DND-41 (cell line): Measurements from ENCODE around the gene CDCA8.

Experiments used
- ATAC-seq: fragments of 200-7000 bp; cut with Tn5 transposase; 3 replicates; pipeline ENCODE4 v1.9.1; 2021; ENCODE audit warnings: low read depth; ENCODE audit not compliant: insufficient read depth
- DNase-seq: peaks from one replicate; pipeline ENCODE4 v3.0.0-alpha.2; 2020
- H2AFZ ChIP-seq: 2 replicates; pipeline ENCODE4 v1.6.0; 2012; ENCODE audit warnings: low read depth, low read length
- H3K27ac ChIP-seq: 2 replicates; pipeline ENCODE4 v1.5.1; 2012; ENCODE audit warnings: low read length, inconsistent platforms
- H3K27me3 ChIP-seq: fragments of 200-600 bp; sonication (generic); 2 replicates; pipeline ENCODE4 v1.6.0; 2012; ENCODE audit warnings: low read length, mild to moderate bottlenecking, inconsistent platforms; ENCODE audit not compliant: insufficient read depth, poor library complexity
- H3K36me3 ChIP-seq: 2 replicates; pipeline ENCODE4 v1.5.1; 2012; ENCODE audit warnings: low read length, inconsistent platforms; ENCODE audit not compliant: insufficient read depth
- H3K4me1 ChIP-seq: 2 replicates; pipeline ENCODE4 v1.5.1; 2012; ENCODE audit warnings: mild to moderate bottlenecking, low read length; ENCODE audit not compliant: insufficient read depth
- H3K4me2 ChIP-seq: 2 replicates; pipeline ENCODE4 v1.6.0; 2012; ENCODE audit warnings: mild to moderate bottlenecking, moderate library complexity, low read length, inconsistent platforms; ENCODE audit not compliant: insufficient read depth
- H3K4me3 ChIP-seq, 2 experiments: fragments of 200-600 bp in 1 of 2; shearing (Covaris generic) in 1 of 2; 2 replicates each; pipeline ENCODE4 v1.5.1; 2012 to 2016; ENCODE audit warnings: inconsistent platforms in 2 of 2, low read length in 2 of 2, mild to moderate bottlenecking in 2 of 2, low read depth in 1 of 2, moderate library complexity in 1 of 2
- H3K79me2 ChIP-seq: 2 replicates; pipeline ENCODE4 v1.6.0; 2012; ENCODE audit warnings: low read length, inconsistent platforms; ENCODE audit not compliant: insufficient read depth
- H3K9ac ChIP-seq: 2 replicates; pipeline ENCODE4 v1.6.0; 2012; ENCODE audit warnings: low read depth, mild to moderate bottlenecking, inconsistent platforms, low read length, moderate library complexity
- H3K9me3 ChIP-seq: 2 replicates; pipeline ENCODE4 v1.5.1; 2012; ENCODE audit warnings: low read length, moderate library complexity, mild to moderate bottlenecking, inconsistent platforms; ENCODE audit not compliant: insufficient read depth, severe bottlenecking
- H4K20me1 ChIP-seq: 2 replicates; pipeline ENCODE4 v1.6.0; 2012; ENCODE audit warnings: low read length; ENCODE audit not compliant: insufficient read depth
- EZH2 ChIP-seq: IDR thresholded peaks from 3 replicates; pipeline ENCODE4 v1.6.1; 2012; ENCODE audit warnings: borderline replicate concordance, low read depth, mild to moderate bottlenecking, moderate library complexity, low read length, inconsistent platforms; ENCODE audit not compliant: severe bottlenecking
- TF ChIP-seq, protein P1 (sequence below): IDR thresholded peaks from 2 replicates; pipeline ENCODE4 v1.5.1; 2012; ENCODE audit warnings: borderline replicate concordance, low read length, moderate library complexity, mild to moderate bottlenecking; ENCODE audit not compliant: poor library complexity, severe bottlenecking; ENCODE audit errors: extremely low read depth

CDCA8 gene

GRCh38 chr1:37708471-37708870 lies 16.2 kb downstream of the CDCA8 start:
- H3K4me1 ChIP-seq: no peaks in the 10 kb centered on the region
- H3K9ac ChIP-seq: no peak overlapping the region
- H2AFZ ChIP-seq: no peak overlapping the region
- H3K79me2 ChIP-seq: no peaks in the 10 kb centered on the region
- TF ChIP-seq, protein P1, sequence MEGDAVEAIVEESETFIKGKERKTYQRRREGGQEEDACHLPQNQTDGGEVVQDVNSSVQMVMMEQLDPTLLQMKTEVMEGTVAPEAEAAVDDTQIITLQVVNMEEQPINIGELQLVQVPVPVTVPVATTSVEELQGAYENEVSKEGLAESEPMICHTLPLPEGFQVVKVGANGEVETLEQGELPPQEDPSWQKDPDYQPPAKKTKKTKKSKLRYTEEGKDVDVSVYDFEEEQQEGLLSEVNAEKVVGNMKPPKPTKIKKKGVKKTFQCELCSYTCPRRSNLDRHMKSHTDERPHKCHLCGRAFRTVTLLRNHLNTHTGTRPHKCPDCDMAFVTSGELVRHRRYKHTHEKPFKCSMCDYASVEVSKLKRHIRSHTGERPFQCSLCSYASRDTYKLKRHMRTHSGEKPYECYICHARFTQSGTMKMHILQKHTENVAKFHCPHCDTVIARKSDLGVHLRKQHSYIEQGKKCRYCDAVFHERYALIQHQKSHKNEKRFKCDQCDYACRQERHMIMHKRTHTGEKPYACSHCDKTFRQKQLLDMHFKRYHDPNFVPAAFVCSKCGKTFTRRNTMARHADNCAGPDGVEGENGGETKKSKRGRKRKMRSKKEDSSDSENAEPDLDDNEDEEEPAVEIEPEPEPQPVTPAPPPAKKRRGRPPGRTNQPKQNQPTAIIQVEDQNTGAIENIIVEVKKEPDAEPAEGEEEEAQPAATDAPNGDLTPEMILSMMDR: no peak
- TF ChIP-seq EZH2: no peak
- H3K27ac ChIP-seq: no peak overlapping the region
- no peak overlapping the region for H3K4me3 ChIP-seq
- H3K9me3 ChIP-seq: no peaks in the 10 kb centered on the region
- no peaks in the 10 kb centered on the region for H3K27me3 ChIP-seq
- H3K4me2 ChIP-seq: no peak overlapping the region
- ATAC-seq (no peak), DNase-seq (no peak)
- H4K20me1 ChIP-seq: no peaks in the 10 kb centered on the region
- peaks cover 59% of the 10 kb centered on the region for H3K36me3 ChIP-seq

DNA sequence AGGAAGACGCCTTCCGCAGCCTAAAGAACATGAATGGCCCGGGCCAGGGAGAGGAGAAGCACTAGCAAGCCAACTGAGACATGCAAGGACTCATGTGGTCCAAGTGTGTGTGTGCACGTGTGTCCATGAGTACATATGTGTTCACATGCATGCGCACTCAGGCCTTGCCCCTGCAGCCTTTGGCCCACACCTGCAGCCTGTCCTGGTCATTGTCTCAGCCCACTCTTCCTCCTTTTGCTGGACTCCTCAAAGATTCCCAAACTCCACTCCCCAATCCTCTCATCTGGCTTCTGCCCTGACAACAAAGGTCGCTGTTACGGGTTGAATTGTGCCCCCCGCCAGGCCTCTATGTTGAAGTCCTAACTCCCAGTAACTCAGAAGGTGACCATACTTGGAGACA lies 21.9 kb downstream of the CDCA8 start:
- Histone ChIP-seq H3K4me3 (no peak overlapping the region), H4K20me1 (no peaks in the 10 kb centered on the region), H3K4me1 (no peaks in the 10 kb centered on the region), H3K36me3 (peaks cover 11% of the 10 kb centered on the region), H3K9ac (no peak overlapping the region), H3K27ac (no peak overlapping the region), H3K9me3 (no peaks in the 10 kb centered on the region), H3K27me3 (no peaks in the 10 kb centered on the region), H3K79me2 (no peaks in the 10 kb centered on the region), H2AFZ (no peak overlapping the region), H3K4me2 (no peak overlapping the region)
- TF ChIP-seq EZH2: no peak
- TF ChIP-seq, protein P1: no peak
- ATAC-seq: no peak
- DNase-seq: no peak

DNA sequence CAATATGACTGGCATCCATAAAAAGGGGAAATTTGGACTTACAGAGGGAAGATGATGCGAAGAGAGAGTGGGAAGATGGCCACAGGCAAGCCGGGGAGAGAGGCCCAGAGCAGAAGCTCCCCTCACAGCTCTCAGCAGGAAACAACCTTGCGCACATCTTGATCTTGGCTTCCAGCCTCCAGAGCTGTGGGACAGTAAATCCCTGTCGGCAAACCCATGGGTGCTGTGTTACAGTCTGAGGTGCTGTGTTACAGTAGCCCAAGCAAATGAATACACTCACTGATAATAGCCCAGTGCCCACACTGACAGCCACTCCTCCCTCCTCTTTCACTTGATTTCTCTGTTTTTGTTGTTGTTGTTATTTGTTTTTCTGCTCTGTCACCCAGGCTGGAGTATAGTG lies 22.4 kb downstream of the CDCA8 start:
- Histone ChIP-seq H4K20me1 (no peaks in the 10 kb centered on the region), H3K9me3 (no peaks in the 10 kb centered on the region), H3K9ac (no peak overlapping the region), H3K4me2 (no peak overlapping the region), H3K36me3 (peaks cover 6% of the 10 kb centered on the region), H2AFZ (no peak overlapping the region), H3K79me2 (no peaks in the 10 kb centered on the region), H3K27me3 (no peaks in the 10 kb centered on the region), H3K4me3 (no peak overlapping the region), H3K27ac (no peak overlapping the region), H3K4me1 (no peaks in the 10 kb centered on the region)
- no peak for ATAC-seq
- TF ChIP-seq EZH2: no peak
- TF ChIP-seq, protein P1: no peak
- DNase-seq: no peak

DNA sequence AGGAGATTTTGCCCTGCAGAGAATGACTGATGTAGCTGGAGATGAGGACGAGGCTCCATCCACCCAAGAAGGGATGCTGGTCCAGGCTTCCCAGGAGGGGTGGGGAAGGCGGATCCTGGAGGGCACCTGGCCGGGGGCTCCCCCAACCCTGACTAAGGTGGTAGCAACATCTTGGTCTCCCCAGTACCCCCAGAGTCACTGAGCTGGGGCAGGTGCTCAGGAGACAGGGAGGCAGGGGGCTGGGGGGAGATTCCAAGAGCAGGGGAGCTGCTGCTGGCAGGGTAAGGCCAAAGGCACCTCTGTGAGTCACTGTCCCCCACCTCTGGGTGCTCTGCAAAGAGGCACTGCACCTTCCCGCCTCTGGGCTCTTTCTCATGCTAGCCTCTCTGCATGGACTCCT lies 24.0 kb downstream of the CDCA8 start:
- TF ChIP-seq, protein P1: no peak
- TF ChIP-seq EZH2: no peak
- Histone ChIP-seq H3K4me3 (no peak overlapping the region), H3K36me3 (no peaks in the 10 kb centered on the region), H3K27me3 (no peaks in the 10 kb centered on the region), H3K9ac (no peak overlapping the region), H3K4me1 (no peaks in the 10 kb centered on the region), H3K79me2 (no peaks in the 10 kb centered on the region), H2AFZ (no peak overlapping the region), H4K20me1 (no peaks in the 10 kb centered on the region), H3K27ac (no peak overlapping the region), H3K9me3 (no peaks in the 10 kb centered on the region), H3K4me2 (no peak overlapping the region)
- ATAC-seq (no peak), DNase-seq (no peak)
